LNCaP clone FGC (cell line): ENCODE data around the gene SMCO3.

Experiments
- DNase-seq: peaks from one replicate; pipeline ENCODE4 v3.0.0-alpha.2; 2011; ENCODE audit warnings: low read depth
- H3K4me3 ChIP-seq: 2 replicates; pipeline ENCODE4 v1.5.1; 2011; ENCODE audit warnings: mild to moderate bottlenecking, low read depth, low read length, control low read depth
- TF ChIP-seq, protein P1 (sequence below): IDR thresholded peaks from 2 replicates; pipeline ENCODE4 v1.5.1; 2012; ENCODE audit warnings: mild to moderate bottlenecking; ENCODE audit not compliant: control insufficient read depth, insufficient read depth; ENCODE audit errors: extremely low read depth

The SMCO3 gene

DNA sequence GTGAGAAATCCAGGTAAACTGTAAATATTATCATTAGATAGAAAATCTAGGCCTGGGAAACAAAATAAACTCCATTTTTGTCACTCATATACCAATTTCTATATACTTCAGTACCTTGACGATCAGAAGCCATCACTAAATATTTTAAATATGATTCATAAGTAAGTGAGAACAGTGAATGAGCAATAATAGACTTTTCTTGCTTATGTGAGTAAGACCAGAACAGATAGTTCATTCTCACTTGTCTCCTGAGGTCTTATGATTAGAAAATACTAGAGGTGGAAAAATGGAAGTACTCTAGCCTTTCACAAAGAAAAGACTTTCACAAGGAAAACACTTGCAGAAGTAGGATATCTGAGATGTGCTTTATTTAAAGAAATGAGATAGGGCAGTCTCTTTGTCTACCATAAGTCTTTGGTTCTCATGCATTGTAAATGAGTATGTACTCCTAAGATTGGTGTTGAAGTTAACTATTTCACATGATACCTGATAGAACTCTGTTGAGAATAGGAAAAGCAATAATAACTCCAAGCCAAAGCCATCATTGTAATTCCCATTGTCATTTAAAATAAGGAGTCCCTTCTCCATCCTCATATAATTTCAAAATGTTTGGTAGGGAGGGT, 10.1 kb upstream of the SMCO3 start:
- no peak for DNase-seq
- H3K4me3 ChIP-seq: no peak overlapping the region
- TF ChIP-seq, protein P1, sequence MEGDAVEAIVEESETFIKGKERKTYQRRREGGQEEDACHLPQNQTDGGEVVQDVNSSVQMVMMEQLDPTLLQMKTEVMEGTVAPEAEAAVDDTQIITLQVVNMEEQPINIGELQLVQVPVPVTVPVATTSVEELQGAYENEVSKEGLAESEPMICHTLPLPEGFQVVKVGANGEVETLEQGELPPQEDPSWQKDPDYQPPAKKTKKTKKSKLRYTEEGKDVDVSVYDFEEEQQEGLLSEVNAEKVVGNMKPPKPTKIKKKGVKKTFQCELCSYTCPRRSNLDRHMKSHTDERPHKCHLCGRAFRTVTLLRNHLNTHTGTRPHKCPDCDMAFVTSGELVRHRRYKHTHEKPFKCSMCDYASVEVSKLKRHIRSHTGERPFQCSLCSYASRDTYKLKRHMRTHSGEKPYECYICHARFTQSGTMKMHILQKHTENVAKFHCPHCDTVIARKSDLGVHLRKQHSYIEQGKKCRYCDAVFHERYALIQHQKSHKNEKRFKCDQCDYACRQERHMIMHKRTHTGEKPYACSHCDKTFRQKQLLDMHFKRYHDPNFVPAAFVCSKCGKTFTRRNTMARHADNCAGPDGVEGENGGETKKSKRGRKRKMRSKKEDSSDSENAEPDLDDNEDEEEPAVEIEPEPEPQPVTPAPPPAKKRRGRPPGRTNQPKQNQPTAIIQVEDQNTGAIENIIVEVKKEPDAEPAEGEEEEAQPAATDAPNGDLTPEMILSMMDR: no peak

GRCh38 chr12:14811486-14811885, 2.5 kb downstream of the SMCO3 start:
- H3K4me3 ChIP-seq: no peak overlapping the region
- TF ChIP-seq, protein P1: no peak
- no peak for DNase-seq

- peak; percentile 8 for DNase-seq
- TF ChIP-seq, protein P1: peak; percentile 71
- no peak overlapping the region for H3K4me3 ChIP-seq
These were observed 3.0 kb downstream of the SMCO3 start for GRCh38 chr12:14810953-14811483.

GRCh38 chr12:14810167-14810952, 3.6 kb downstream of the SMCO3 start:
- TF ChIP-seq, protein P1: no peak
- H3K4me3 ChIP-seq: no peak overlapping the region
- no peak for DNase-seq

DNA sequence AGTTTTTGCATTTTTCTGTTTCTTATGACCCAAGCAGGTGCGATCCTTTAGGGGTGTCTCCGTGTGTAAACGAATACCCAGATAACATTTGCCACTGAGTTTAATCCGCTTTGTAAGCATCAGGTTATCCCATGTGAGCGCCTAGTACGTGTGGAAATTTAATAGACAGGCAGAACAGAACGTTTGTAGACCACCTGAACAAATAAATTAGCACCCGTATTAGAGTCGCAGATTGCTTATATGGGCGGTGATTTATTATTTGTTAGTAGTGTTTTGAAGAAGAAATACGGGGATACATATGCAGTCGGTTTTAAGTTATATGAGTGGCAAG, 10.2 kb downstream of the SMCO3 start:
- no peak for DNase-seq
- peak overlapping the region; percentile 92 for H3K4me3 ChIP-seq
- TF ChIP-seq, protein P1: no peak

GRCh38 chr12:14803011-14803829, 10.8 kb downstream of the SMCO3 start, which contains the start of the genes C12orf60 and WBP11:
C12orf60 (plus strand) TSS chr12:14803670; CDS start chr12:14822936, 19,266 bp downstream.
WBP11 (minus strand) TSS chr12:14803478; CDS start chr12:14801383, 2,095 bp downstream.
- DNase-seq: peak; percentile 99
- TF ChIP-seq, protein P1: no peak
- H3K4me3 ChIP-seq: peak within 1 kb of the TSS; percentile 92
